Mononuclear cell (primary cell): ENCODE results near the gene HERC2. TPM values are rescaled to one million over a fixed set of nuclear protein-coding genes. Genes with fewer than 3 reads are reported as not detected.
"Not testable (repeated sequence)": the region's sequence is repeated elsewhere in the genome, so short reads cannot be mapped to it uniquely, and the experiment has no call there.

ENCODE experiments used
- H3K27me3 ChIP-seq: 2 replicates; pipeline ENCODE4 v1.6.0; 2011; ENCODE audit warnings: low read length, control low read depth; ENCODE audit not compliant: insufficient read depth
- H3K4me1 ChIP-seq: 2 replicates; pipeline ENCODE4 v1.5.1; 2011; ENCODE audit warnings: mild to moderate bottlenecking, low read length, control low read depth; ENCODE audit not compliant: insufficient read depth
- H3K4me3 ChIP-seq: 2 replicates; pipeline ENCODE4 v1.5.1; 2011; ENCODE audit warnings: mild to moderate bottlenecking, low read length, moderate library complexity
- H3K9me3 ChIP-seq: 2 replicates; pipeline ENCODE4 v1.5.1; 2011; ENCODE audit warnings: low read depth, mild to moderate bottlenecking, control low read depth, low read length
- total RNA-seq: library from RNA; depleted of rRNA; stranded (reverse); fragments of >200 nt; gene quantifications from one replicate; pipeline ENCODE4 v1.2.3, GENCODE V29; 2012

Gene HERC2
- 18.5 TPM for total RNA-seq

DNA sequence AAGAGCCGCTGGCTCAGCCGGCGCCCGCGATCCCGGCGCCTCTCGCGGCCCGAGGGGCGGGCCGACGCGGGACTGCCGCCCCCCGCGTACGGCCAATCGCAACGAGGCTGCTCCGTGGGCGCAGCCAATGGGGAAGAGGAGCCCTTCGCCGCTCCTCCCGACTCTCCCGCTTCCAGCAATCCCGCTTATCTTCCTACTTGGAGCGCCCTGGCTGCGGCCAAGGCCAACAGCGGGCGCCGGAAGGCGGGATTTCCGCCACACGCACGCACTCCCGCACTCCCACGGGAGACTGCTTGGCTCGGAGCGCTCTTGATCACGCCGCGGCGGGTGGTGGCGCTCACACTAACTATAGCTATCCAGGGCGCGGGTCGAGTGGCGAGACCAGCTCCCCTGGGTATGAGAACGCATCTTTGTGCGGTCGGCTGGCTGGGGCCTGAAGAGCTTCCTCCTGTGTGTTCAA, at the start of gene HERC2:
Gene HERC2 (minus strand): TSS at position 51 of the 460 bp plus-strand sequence. CDS start 746 bp downstream, outside the sequence.
- not testable (repeated sequence) for H3K9me3 ChIP-seq, H3K4me1 ChIP-seq, H3K27me3 ChIP-seq
- peak within 1 kb of the TSS; percentile 8 for H3K4me3 ChIP-seq

GRCh38 chr15:28365502-28365901, 43.5 kb upstream of the HERC2 start:
- H3K9me3 ChIP-seq, H3K27me3 ChIP-seq, H3K4me3 ChIP-seq, H3K4me1 ChIP-seq: not testable (repeated sequence)

DNA sequence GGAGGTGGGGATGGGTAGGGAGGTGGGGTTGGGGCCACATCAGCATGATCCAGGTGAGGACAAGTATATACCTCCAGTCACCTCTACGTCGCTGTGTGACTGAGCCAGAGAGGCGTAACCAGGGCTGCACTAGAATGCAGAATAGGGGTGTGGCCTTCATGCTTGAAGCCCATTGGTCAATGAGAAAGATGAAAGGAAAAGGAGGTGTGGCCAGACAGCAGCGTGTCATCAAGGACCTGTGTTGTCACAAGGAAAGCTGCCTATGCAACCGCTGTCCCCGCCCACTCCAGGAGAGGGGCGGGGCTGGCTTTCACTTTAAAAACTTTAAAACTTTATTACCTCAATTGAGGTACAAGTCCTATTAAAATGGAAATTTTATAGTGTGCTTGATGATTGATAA, 36.0 kb upstream of the HERC2 start, which contains the start of gene GOLGA6L24:
Gene GOLGA6L24 (minus strand): TSS at position 101 of the 400 bp plus-strand sequence. CDS start 61 bp downstream, at position 40.
- not testable (repeated sequence) for H3K4me1 ChIP-seq, H3K9me3 ChIP-seq, H3K27me3 ChIP-seq, H3K4me3 ChIP-seq

DNA sequence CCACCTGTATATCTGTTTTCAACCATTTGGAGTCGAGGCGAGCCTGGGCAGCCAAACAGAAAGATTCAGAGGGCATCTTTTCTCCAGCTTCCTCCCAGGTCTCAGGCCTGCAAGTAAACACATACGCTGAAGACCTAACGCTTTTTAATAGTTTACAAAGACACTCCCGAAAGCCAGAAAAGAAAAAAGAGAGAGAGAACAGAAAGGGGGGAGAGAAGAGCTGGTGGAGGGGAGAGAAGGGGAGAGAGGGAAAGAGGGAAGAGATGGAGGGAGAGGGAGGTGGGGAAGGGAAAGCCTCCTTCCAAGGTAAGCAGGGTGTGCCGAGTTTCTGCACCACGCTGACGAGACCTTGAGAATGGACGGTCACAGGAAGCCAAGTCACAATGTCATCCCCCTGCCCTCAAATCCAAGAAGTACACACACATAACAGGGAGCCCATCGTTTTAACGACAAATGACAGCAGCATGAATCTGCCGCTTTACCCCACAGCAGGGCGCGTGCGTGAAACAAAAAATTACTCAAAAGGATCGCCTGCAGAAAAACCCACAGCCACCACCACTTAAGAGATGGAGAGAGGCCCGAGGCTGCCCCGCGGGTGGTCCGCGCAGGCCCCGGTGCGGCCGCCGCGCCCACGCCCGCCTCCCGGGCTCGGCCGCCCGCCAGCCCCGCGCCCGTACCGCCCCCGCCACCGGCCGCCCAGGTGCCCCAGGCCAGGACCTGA, 461 bp downstream of the HERC2 start:
- H3K4me1 ChIP-seq, H3K9me3 ChIP-seq, H3K27me3 ChIP-seq: not testable (repeated sequence)
- peak overlapping the region; percentile 8 for H3K4me3 ChIP-seq

- H3K4me1 ChIP-seq, H3K9me3 ChIP-seq, H3K4me3 ChIP-seq, H3K27me3 ChIP-seq: not testable (repeated sequence)
These were observed 2.3 kb downstream of the HERC2 start for GRCh38 chr15:28319725-28320124.

DNA sequence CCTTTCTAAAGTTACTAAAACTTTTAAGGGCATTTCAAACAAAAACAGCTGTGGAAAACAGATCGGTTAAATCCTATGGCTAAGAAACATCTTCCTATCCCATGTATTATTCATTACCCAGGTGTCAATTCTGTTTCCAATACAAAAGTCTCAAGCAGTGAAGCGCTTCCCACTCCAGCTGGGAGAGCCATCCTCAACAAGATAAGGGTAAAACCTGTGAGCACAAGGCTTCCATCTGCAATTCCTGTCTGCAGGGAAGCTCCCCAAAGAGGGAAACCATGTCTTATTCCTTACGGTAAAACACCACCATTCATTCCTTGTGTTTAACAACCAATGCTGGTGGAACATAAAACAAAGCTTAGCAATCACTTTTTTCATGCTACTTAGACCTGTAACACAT, 3.2 kb downstream of the HERC2 start:
- H3K27me3 ChIP-seq, H3K4me3 ChIP-seq, H3K9me3 ChIP-seq: not testable (repeated sequence)

DNA sequence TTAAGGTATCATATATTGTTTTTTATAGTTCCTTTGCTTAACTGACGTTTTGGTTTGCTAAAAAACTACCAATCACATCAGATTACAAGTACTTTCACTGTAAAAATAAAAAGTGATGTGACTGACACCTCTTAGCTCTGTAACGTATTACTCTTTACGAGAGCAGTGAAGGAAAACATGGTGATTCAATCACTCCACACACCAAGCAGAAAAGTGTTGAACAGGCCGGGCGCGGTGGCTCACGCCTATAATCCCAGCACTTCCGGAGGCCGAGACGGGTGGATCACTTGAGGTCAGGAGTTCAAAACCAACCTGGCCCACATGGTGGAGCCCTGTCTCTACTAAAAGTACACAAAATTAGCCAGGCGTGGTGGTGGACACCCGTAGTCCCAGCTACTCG, 3.9 kb downstream of the HERC2 start:
- H3K27me3 ChIP-seq: not testable (repeated sequence)

More for the DNA sequence above, 3.2 kb downstream of the HERC2 start:
- not testable (repeated sequence) for H3K4me1 ChIP-seq

GRCh38 chr15:28316958-28317357, 5.0 kb downstream of the HERC2 start:
- H3K4me1 ChIP-seq, H3K27me3 ChIP-seq, H3K9me3 ChIP-seq, H3K4me3 ChIP-seq: not testable (repeated sequence)

More for the DNA sequence above, 3.9 kb downstream of the HERC2 start:
- not testable (repeated sequence) for H3K4me1 ChIP-seq, H3K9me3 ChIP-seq, H3K4me3 ChIP-seq

DNA sequence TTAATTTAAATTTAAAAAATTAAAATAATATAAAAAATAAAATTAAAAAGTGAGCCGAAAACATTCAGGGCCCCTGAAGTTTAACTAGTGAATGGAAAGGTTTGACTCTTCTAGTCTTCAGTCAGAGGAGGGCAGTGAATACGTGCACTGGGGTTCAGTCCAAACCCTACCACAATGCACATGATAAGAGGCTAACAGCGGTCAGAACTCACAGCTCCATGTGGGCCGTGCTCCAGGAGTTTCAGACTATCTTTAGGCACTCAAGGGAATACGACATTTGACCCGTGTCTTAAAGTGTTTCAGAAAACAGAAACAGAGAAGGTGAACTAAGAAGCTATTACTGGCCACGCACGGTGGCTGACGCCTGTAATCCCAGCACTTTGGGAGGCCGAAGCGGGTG, 11.5 kb downstream of the HERC2 start:
- not testable (repeated sequence) for H3K4me1 ChIP-seq, H3K9me3 ChIP-seq, H3K27me3 ChIP-seq

DNA sequence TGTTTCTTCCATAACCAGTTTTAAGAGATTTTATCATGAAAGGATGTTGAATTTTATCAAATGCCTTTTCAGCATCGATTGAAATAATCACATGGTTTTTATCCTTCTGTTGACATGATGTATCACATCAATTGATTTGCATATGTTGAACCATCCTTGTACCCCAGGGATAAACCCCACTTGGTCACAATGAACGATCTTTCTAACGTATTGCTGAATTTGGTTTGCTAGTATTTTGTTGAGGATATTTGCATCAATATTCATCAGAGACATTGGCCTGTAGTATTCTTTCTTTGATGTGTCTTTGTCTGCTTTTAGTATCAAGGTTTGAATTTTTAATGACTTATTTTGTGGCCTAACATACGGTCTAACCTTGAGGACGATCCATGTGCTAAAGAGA, 13.3 kb downstream of the HERC2 start:
- H3K4me3 ChIP-seq, H3K4me1 ChIP-seq, H3K9me3 ChIP-seq, H3K27me3 ChIP-seq: not testable (repeated sequence)

More for the DNA sequence above, 11.5 kb downstream of the HERC2 start:
- H3K4me3 ChIP-seq: not testable (repeated sequence)

DNA sequence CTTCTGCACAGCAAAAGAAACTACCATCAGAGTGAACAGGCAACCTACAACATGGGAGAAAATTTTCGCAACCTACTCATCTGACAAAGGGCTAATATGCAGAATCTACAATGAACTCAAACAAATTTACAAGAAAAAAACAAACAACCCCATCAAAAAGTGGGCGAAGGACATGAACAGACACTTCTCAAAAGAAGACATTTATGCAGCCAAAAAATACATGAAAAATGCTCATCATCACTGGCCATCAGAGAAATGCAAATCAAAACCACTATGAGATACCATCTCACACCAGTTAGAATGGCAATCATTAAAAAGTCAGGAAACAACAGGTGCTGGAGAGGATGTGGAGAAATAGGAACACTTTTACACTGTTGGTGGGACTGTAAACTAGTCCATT, 16.3 kb downstream of the HERC2 start:
- not testable (repeated sequence) for H3K27me3 ChIP-seq, H3K9me3 ChIP-seq, H3K4me1 ChIP-seq, H3K4me3 ChIP-seq

DNA sequence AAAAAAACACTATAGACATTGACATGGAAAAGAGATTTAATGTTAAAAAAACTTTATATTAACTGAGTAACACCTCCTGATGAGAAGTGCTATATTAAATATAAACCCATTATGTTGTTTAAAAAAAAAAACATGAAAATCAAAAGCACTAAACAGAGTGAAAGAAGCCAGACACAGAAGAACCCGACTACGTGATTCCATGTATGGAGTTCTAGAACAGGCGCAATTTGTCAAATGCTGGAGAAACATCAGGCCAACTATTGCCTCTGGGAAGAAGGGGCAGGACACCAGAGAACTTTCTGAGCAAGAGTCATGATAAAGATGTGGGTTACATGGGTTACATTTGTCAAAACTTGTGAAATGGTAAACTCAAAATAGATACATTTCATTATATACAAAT, 24.5 kb downstream of the HERC2 start:
- not testable (repeated sequence) for H3K4me1 ChIP-seq, H3K9me3 ChIP-seq, H3K4me3 ChIP-seq, H3K27me3 ChIP-seq

DNA sequence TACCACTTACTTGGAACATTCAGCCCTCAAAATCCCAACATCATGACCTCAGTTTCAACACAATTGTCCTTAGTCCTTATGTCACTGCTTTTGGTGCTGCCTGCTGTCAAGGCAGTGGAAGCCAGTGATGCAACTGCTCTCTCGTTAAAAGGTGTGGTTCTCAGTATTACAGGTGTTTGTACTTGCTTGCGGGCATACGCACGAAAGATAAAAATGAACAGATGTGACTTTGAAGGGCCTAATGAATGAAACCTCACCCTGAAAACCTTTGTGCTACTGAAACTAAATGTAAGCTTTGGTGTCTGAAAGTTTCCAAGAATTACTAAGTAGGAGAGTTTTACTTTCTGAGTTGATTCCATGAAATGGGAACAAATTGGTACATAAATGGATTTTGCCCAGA, 25.2 kb downstream of the HERC2 start:
- H3K4me3 ChIP-seq, H3K9me3 ChIP-seq, H3K27me3 ChIP-seq, H3K4me1 ChIP-seq: not testable (repeated sequence)

GRCh38 chr15:28295009-28295563, 26.9 kb downstream of the HERC2 start:
- not testable (repeated sequence) for H3K9me3 ChIP-seq, H3K4me1 ChIP-seq, H3K27me3 ChIP-seq, H3K4me3 ChIP-seq

DNA sequence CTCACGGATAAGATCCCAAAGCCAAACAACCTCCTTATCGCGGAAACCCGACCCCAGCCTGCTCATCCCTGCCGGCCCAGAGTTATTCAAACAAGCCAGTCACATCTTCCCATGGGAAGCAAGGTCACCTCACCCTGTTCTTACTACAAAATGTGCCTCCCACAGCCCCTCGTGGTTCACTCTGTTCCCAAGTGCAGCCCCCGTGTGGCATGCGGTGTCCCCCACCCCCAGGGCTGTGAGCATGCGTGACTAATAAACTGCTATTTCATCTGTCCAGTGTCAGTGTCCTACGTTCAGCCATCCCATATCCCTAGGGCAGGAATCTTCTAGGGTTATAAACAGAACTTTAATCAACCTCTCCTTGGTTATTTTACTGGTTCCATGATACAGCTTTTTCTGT, 27.4 kb downstream of the HERC2 start:
- H3K27me3 ChIP-seq, H3K9me3 ChIP-seq, H3K4me1 ChIP-seq, H3K4me3 ChIP-seq: not testable (repeated sequence)
